Ishikawa (cell line): Measurements from ENCODE around the gene PKNOX2.

Experiments used
- FOXM1 ChIP-seq: IDR thresholded peaks from 2 replicates; pipeline ENCODE4 v1.6.1; 2012; ENCODE audit warnings: low read depth, borderline replicate concordance
- MAX ChIP-seq: IDR thresholded peaks from 2 replicates; pipeline ENCODE4 v1.6.1; 2012
- TAF1 ChIP-seq: IDR thresholded peaks from 2 replicates; pipeline ENCODE4 v1.6.1; 2012; ENCODE audit warnings: low read depth, mild to moderate bottlenecking
- TCF12 ChIP-seq: IDR thresholded peaks from 2 replicates; pipeline ENCODE4 v1.6.1; 2012; ENCODE audit warnings: low read depth
- USF1 ChIP-seq: IDR thresholded peaks from 2 replicates; pipeline ENCODE4 v1.6.1; 2012
- YY1 ChIP-seq: IDR thresholded peaks from 2 replicates; pipeline ENCODE4 v1.6.1; 2012; ENCODE audit warnings: low read depth

- TF ChIP-seq TAF1 (no peak), YY1 (no peak), TCF12 (no peak), USF1 (no peak), MAX (no peak), FOXM1 (no peak)
Measured at GRCh38 chr11:125202362-125202880, 37.9 kb downstream of the PKNOX2 start.
